HepG2 (cell line): ENCODE results near the gene NOP9. TPM values are rescaled to one million over a fixed set of nuclear protein-coding genes. Genes with fewer than 3 reads are reported as not detected.

Source experiments
- AGO1 ChIP-seq: fragments of 200-400 bp; formaldehyde crosslinking; IDR thresholded peaks from 2 replicates; pipeline ENCODE4 v1.6.1; 2017; ENCODE audit warnings: mild to moderate bottlenecking, low read depth, low read length, moderate library complexity; ENCODE audit not compliant: poor library complexity, severe bottlenecking
- CBX2 ChIP-seq, 2 experiments: fragments of 200-600 bp in 1 of 2; sonication (generic); formaldehyde crosslinking in 1 of 2; IDR thresholded peaks; 2 replicates each; pipeline versions ENCODE4 v1.7.0 to v1.8.1; 2018 to 2022; ENCODE audit warnings: low read depth in 2 of 2, low read length in 1 of 2, mild to moderate bottlenecking in 1 of 2, missing genetic modification reagents in 1 of 2
- GFI1 ChIP-seq: sonication (generic); formaldehyde crosslinking; IDR thresholded peaks from 2 replicates; pipeline ENCODE4 v1.5.0; 2020; ENCODE audit warnings: missing genetic modification reagents, mild to moderate bottlenecking, borderline replicate concordance
- KDM2A ChIP-seq: sonication (generic); formaldehyde crosslinking; IDR thresholded peaks from 2 replicates; pipeline ENCODE4 v1.4.0; 2020; ENCODE audit warnings: low read depth, missing genetic modification reagents, borderline replicate concordance
- KLF12 ChIP-seq: sonication (generic); formaldehyde crosslinking; IDR thresholded peaks from 2 replicates; pipeline ENCODE4 v1.4.0; 2020; ENCODE audit warnings: missing genetic modification reagents, borderline replicate concordance
- NCOR1 ChIP-seq: fragments of 200-600 bp; sonication (generic); IDR thresholded peaks from 2 replicates; pipeline ENCODE4 v1.7.0; 2017; ENCODE audit warnings: antibody characterized with exemption, low read length, borderline replicate concordance
- NFKBIZ ChIP-seq: IDR thresholded peaks from 2 replicates; pipeline ENCODE4 v1.6.1; 2018; ENCODE audit warnings: missing genetic modification reagents, missing compliant biosample characterization
- PHB2 ChIP-seq: fragments of 450-650 bp; IDR thresholded peaks from 2 replicates; pipeline ENCODE4 v1.6.1; 2018; ENCODE audit not compliant: partially characterized antibody
- RBFOX2 ChIP-seq: fragments of 200-400 bp; formaldehyde crosslinking; IDR thresholded peaks from 2 replicates; pipeline ENCODE4 v1.6.1; 2017; ENCODE audit warnings: low read depth, mild to moderate bottlenecking, low read length
- SIX4 ChIP-seq: sonication (generic); formaldehyde crosslinking; IDR thresholded peaks from 2 replicates; pipeline ENCODE4 v1.4.0; 2020; ENCODE audit warnings: missing genetic modification reagents
- SMAD3 ChIP-seq: sonication (generic); formaldehyde crosslinking; IDR thresholded peaks from 2 replicates; pipeline ENCODE4 v1.4.0; 2020; ENCODE audit warnings: missing genetic modification reagents
- TBX3 ChIP-seq: fragments of 450-650 bp; IDR thresholded peaks from 2 replicates; pipeline ENCODE4 v1.6.1; 2017; ENCODE audit warnings: antibody characterized with exemption, mild to moderate bottlenecking, inconsistent platforms, borderline replicate concordance
- ZNF224 ChIP-seq: sonication (generic); formaldehyde crosslinking; IDR thresholded peaks from 2 replicates; pipeline ENCODE4 v1.5.0; 2020; ENCODE audit warnings: mild to moderate bottlenecking, missing genetic modification reagents
- ZNF501 ChIP-seq: sonication (generic); formaldehyde crosslinking; IDR thresholded peaks from 2 replicates; pipeline ENCODE4 v1.5.1; 2020; ENCODE audit warnings: mild to moderate bottlenecking, moderate library complexity, missing genetic modification reagents
- ZNF564 ChIP-seq: sonication (generic); formaldehyde crosslinking; IDR thresholded peaks from 2 replicates; pipeline ENCODE4 v1.8.1; 2023; ENCODE audit warnings: mild to moderate bottlenecking, missing genetic modification reagents
- ZNF607 ChIP-seq: sonication (generic); formaldehyde crosslinking; IDR thresholded peaks from 2 replicates; pipeline ENCODE4 v1.5.1; 2020; ENCODE audit warnings: missing genetic modification reagents, mild to moderate bottlenecking, borderline replicate concordance
- ZNF615 ChIP-seq: sonication (generic); formaldehyde crosslinking; IDR thresholded peaks from 2 replicates; pipeline ENCODE4 v1.5.0; 2020; ENCODE audit warnings: mild to moderate bottlenecking, missing genetic modification reagents, borderline replicate concordance
- ZNF660 ChIP-seq: sonication (generic); formaldehyde crosslinking; IDR thresholded peaks from 2 replicates; pipeline ENCODE4 v1.5.1; 2020; ENCODE audit warnings: mild to moderate bottlenecking, low read depth, missing genetic modification reagents, borderline replicate concordance
- ZNF672 ChIP-seq: sonication (generic); formaldehyde crosslinking; IDR thresholded peaks from 2 replicates; pipeline ENCODE4 v1.8.1; 2022; ENCODE audit warnings: missing genetic modification reagents
- polyA plus RNA-seq, 8 experiments: library from polyadenylated mRNA; depleted of rRNA in 3 of 8; stranded (reverse) in 7 of 8; unstranded in 1 of 8; fragments of >200 nt; fragmentation: Illumina TruSeq in 4 of 8; extraction: Trizol in 4 of 8; gene quantifications; 2 replicates each; pipeline versions ENCODE4 v1.2.1 to v1.2.3, GENCODE V29; 2011 to 2016; ENCODE audit warnings: low read depth in 4 of 8, missing spikeins in 1 of 8, mixed read lengths in 1 of 8; ENCODE audit not compliant: insufficient read depth in 1 of 8
- total RNA-seq, 5 experiments: library from RNA; depleted of rRNA; stranded (reverse); fragments of >200 nt; fragmentation: Illumina TruSeq; extraction: Trizol; gene quantifications; 2 replicates each; pipeline ENCODE4 v1.2.3, GENCODE V29; 2016; ENCODE audit warnings: low read depth in 1 of 5
- TF ChIP-seq, protein P1 (sequence below): sonication (generic); formaldehyde crosslinking; IDR thresholded peaks from 2 replicates; pipeline ENCODE4 v1.5.1; 2020; ENCODE audit warnings: mild to moderate bottlenecking, moderate library complexity, missing genetic modification reagents
- TF ChIP-seq, protein P2 (sequence below): sonication (generic); formaldehyde crosslinking; conservative IDR thresholded peaks from 2 replicates; pipeline ENCODE4 v1.8.0; 2022; ENCODE audit warnings: low read depth, missing genetic modification reagents
- TF ChIP-seq, protein P3 (sequence below), 2 experiments: sonication (generic) in 1 of 2; formaldehyde crosslinking in 1 of 2; IDR thresholded peaks; 2 replicates each; pipeline versions ENCODE4 v1.4.0 to v1.6.1; 2018 to 2020; ENCODE audit warnings: missing genetic modification reagents in 2 of 2, borderline replicate concordance in 1 of 2, low read depth in 1 of 2, mild to moderate bottlenecking in 1 of 2, missing biosample characterization in 1 of 2

The NOP9 gene
- total and polyA plus RNA-seq, 2 of the 13 experiments (the other 11 are each of a cell fraction or from before 2014, with no cell fraction given), result 24.5 to 61.6 TPM

DNA sequence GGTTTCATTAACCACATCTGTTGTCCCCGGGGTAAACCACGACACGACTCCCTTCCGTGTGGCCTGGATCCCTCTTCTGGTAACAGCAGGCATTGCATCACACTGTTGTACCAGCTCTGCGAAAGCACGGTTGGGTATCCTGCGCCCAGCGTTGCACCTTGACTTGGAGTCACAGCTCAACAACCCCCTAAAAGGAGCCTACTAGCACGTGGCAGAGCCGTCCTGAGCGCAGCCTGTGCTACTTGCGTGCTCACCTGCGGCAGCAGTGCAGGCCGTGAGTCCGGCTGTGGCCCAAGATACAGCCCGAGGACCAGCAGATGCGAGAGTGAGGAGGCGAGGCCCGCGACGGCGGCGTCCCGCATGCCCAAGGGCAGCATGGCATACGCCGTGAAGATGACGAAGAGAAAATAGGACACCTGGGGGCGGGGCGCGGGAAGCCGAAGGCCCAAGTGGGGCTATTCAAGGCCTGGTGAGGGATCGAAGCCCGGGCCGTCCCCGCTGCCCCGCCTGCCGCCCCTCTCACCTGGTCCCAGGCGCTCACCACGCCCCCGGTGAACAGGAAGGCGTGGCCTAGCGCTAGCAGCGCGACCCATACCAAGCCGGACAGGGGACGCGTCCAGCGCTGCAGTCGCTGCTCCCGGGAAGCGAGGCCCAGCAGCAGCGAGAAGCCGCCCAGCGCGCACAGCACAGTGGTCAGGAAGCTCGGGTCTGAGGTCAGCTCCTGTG, 32.8 kb downstream of the NOP9 start (continued):
- TF ChIP-seq ZNF607 (peak; percentile 95), NFKBIZ (no peak; the same call in 1 of the 2 replicates), SMAD3 (CRISPR knock-in tag) (peak; percentile 86; the same call in 1 of the 2 replicates), ZNF224 (peak; percentile 29; the same call in 1 of the 2 replicates), ZNF501 (CRISPR knock-in tag) (peak; percentile 98), RBFOX2 (peak; percentile 47; the same call in 1 of the 2 replicates), KDM2A (peak; percentile 86), CBX2 (IDR thresholded peaks at IDR 0.05; ENCODE audit: low read depth, low read length) (no peak; the same call in 1 of the 2 replicates), CBX2 (CRISPR knock-in tag; IDR thresholded peaks at IDR 0.05; ENCODE audit: low read depth) (no peak; the same call in 1 of the 2 replicates), ZNF672 (CRISPR knock-in tag) (no peak), ZNF564 (peak; percentile 97; the same call in 1 of the 2 replicates), NCOR1 (no peak), TBX3 (no peak), GFI1 (no peak; the same call in 1 of the 2 replicates), AGO1 (peak; percentile 39), ZNF660 (CRISPR knock-in tag) (0 out of 2 replicates have a peak, but pooled peaks have one; percentile 24), PHB2 (no peak), SIX4 (CRISPR knock-in tag) (peak; percentile 33; the same call in 1 of the 2 replicates), ZNF615 (no peak), KLF12 (CRISPR knock-in tag) (no peak)
- TF ChIP-seq, protein P1, sequence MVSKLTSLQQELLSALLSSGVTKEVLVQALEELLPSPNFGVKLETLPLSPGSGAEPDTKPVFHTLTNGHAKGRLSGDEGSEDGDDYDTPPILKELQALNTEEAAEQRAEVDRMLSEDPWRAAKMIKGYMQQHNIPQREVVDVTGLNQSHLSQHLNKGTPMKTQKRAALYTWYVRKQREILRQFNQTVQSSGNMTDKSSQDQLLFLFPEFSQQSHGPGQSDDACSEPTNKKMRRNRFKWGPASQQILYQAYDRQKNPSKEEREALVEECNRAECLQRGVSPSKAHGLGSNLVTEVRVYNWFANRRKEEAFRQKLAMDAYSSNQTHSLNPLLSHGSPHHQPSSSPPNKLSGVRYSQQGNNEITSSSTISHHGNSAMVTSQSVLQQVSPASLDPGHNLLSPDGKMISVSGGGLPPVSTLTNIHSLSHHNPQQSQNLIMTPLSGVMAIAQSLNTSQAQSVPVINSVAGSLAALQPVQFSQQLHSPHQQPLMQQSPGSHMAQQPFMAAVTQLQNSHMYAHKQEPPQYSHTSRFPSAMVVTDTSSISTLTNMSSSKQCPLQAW (CRISPR knock-in tag), result no peak; the same call in 1 of the 2 replicates
- TF ChIP-seq, protein P2, sequence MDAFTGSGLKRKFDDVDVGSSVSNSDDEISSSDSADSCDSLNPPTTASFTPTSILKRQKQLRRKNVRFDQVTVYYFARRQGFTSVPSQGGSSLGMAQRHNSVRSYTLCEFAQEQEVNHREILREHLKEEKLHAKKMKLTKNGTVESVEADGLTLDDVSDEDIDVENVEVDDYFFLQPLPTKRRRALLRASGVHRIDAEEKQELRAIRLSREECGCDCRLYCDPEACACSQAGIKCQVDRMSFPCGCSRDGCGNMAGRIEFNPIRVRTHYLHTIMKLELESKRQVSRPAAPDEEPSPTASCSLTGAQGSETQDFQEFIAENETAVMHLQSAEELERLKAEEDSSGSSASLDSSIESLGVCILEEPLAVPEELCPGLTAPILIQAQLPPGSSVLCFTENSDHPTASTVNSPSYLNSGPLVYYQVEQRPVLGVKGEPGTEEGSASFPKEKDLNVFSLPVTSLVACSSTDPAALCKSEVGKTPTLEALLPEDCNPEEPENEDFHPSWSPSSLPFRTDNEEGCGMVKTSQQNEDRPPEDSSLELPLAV, result peak; percentile 97
- TF ChIP-seq, protein P3, sequence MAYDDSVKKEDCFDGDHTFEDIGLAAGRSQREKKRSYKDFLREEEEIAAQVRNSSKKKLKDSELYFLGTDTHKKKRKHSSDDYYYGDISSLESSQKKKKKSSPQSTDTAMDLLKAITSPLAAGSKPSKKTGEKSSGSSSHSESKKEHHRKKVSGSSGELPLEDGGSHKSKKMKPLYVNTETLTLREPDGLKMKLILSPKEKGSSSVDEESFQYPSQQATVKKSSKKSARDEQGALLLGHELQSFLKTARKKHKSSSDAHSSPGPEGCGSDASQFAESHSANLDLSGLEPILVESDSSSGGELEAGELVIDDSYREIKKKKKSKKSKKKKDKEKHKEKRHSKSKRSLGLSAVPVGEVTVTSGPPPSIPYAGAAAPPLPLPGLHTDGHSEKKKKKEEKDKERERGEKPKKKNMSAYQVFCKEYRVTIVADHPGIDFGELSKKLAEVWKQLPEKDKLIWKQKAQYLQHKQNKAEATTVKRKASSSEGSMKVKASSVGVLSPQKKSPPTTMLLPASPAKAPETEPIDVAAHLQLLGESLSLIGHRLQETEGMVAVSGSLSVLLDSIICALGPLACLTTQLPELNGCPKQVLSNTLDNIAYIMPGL (CRISPR knock-in tag; IDR thresholded peaks at IDR 0.05; ENCODE audit: borderline replicate concordance in 1 of 2, low read depth in 1 of 2), result peak; percentile 91 to 94
